H1 (cell line): ENCODE data around the gene SAE1. TPM values are rescaled to one million over a fixed set of nuclear protein-coding genes. Genes with fewer than 3 reads are reported as not detected.

Source experiments
- CTCF ChIA-PET: fragments of 300-600 bp; sonication (Branson Sonifier 250); formaldehyde crosslinking; loops from one replicate; lab custom pipeline; 2021; ENCODE audit not compliant: partially characterized antibody; lab: Charles Lee
- POLR2A ChIA-PET: fragments of 300-600 bp; sonication (Branson Sonifier 250); formaldehyde crosslinking; loops from one replicate; lab custom pipeline; 2021; ENCODE audit warnings: inconsistent platforms; ENCODE audit not compliant: partially characterized antibody; lab: Charles Lee
- DNase-seq, 2 experiments: peaks; one replicate each; pipeline versions ENCODE4 v3.0.0 to v3.0.0-alpha.2; 2010 to 2022; ENCODE audit warnings: low spot score in 2 of 2, low read depth in 1 of 2, mixed read lengths in 1 of 2
- FAIRE-seq: peaks from 2 replicates; lab custom pipeline; 2011; peaks lifted over from hg19 to GRCh38; lab: Jason Lieb, UNC
- H2AFZ ChIP-seq: 2 replicates; pipeline ENCODE4 v1.8.1; 2012; ENCODE audit warnings: low read length, inconsistent platforms
- H2AK5ac ChIP-seq: 2 replicates; pipeline ENCODE4 v1.6.1; 2013; ENCODE audit warnings: low read depth, low read length
- H2BK120ac ChIP-seq: replicated peaks from 2 replicates; pipeline ENCODE3; 2013; ENCODE audit warnings: low read depth, low read length, inconsistent platforms
- H2BK12ac ChIP-seq: 2 replicates; pipeline ENCODE4 v1.6.1; 2013; ENCODE audit warnings: low read depth, low read length
- H2BK15ac ChIP-seq: 2 replicates; pipeline ENCODE4 v1.6.1; 2013; ENCODE audit warnings: low read length
- H2BK20ac ChIP-seq: 2 replicates; pipeline ENCODE4 v1.6.1; 2013; ENCODE audit warnings: low read length
- H2BK5ac ChIP-seq: 2 replicates; pipeline ENCODE4 v1.6.1; 2013; ENCODE audit warnings: low read depth, low read length
- H3K14ac ChIP-seq: 2 replicates; pipeline ENCODE4 v1.6.1; 2013; ENCODE audit warnings: inconsistent platforms; ENCODE audit not compliant: insufficient read length
- H3K18ac ChIP-seq: 2 replicates; pipeline ENCODE4 v1.6.1; 2013; ENCODE audit warnings: low read length; ENCODE audit errors: extremely low read depth
- H3K23ac ChIP-seq: 2 replicates; pipeline ENCODE4 v1.6.1; 2013; ENCODE audit warnings: inconsistent platforms; ENCODE audit not compliant: insufficient read length
- H3K23me2 ChIP-seq: 2 replicates; pipeline ENCODE4 v1.6.1; 2013; ENCODE audit warnings: low read depth, low read length
- H3K27ac ChIP-seq: 2 replicates; pipeline ENCODE4 v1.6.1; 2011; ENCODE audit warnings: low read depth, low read length, inconsistent platforms
- H3K27me3 ChIP-seq, 4 experiments: replicated peaks in 1 of 4; 1 replicate in 1 of 4; 2 replicates in 3 of 4; pipeline versions ENCODE4 v1.6.1 to v1.8.1; 2011 to 2013; ENCODE audit warnings: low read length in 3 of 4, mild to moderate bottlenecking in 3 of 4, inconsistent platforms in 2 of 4, mixed read lengths in 2 of 4, moderate library complexity in 1 of 4; ENCODE audit not compliant: control insufficient read depth in 3 of 4, insufficient read depth in 3 of 4; ENCODE audit errors: extremely low read depth in 1 of 4
- H3K36me3 ChIP-seq, 4 experiments: 2 replicates each; pipeline versions ENCODE4 v1.6.1 to v1.8.1; 2011 to 2013; ENCODE audit warnings: mild to moderate bottlenecking in 4 of 4, low read length in 3 of 4, moderate library complexity in 2 of 4, control low read depth in 1 of 4, inconsistent platforms in 1 of 4; ENCODE audit not compliant: insufficient read depth in 4 of 4, control insufficient read depth in 2 of 4
- H3K4ac ChIP-seq: replicated peaks from 2 replicates; pipeline ENCODE3; 2013; ENCODE audit warnings: low read length, low read depth, mixed read lengths, inconsistent platforms; ENCODE audit not compliant: insufficient read length
- H3K4me1 ChIP-seq, 4 experiments: replicated peaks in 1 of 4; 1 replicate in 1 of 4; 2 replicates in 3 of 4; pipeline versions ENCODE4 v1.6.1 to v1.8.1; 2011 to 2013; ENCODE audit warnings: low read length in 3 of 4, inconsistent platforms in 2 of 4, mixed read lengths in 1 of 4; ENCODE audit not compliant: insufficient read depth in 4 of 4, control insufficient read depth in 3 of 4
- H3K4me2 ChIP-seq, 2 experiments: 2 replicates each; pipeline versions ENCODE4 v1.6.1 to v1.8.1; 2011 to 2013; ENCODE audit warnings: low read depth in 2 of 2, low read length in 2 of 2, control low read depth in 1 of 2, inconsistent platforms in 1 of 2, mild to moderate bottlenecking in 1 of 2; ENCODE audit not compliant: insufficient read depth in 1 of 2
- H3K4me3 ChIP-seq, 4 experiments: fragments of 200-600, 300-600 bp in 1 of 4; sonication (generic), shearing (Covaris generic), sonication (Bioruptor Twin) in 1 of 4; 2 replicates each; pipeline versions ENCODE4 v1.5.1 to v1.8.1; 2011 to 2016; ENCODE audit warnings: low read length in 4 of 4, low read depth in 3 of 4, control low read depth in 2 of 4, inconsistent platforms in 2 of 4, mild to moderate bottlenecking in 2 of 4, mixed read lengths in 1 of 4, moderate library complexity in 1 of 4; ENCODE audit not compliant: insufficient read depth in 2 of 4; ENCODE audit errors: extremely low read depth in 1 of 4
- H3K56ac ChIP-seq: replicated peaks from 2 replicates; pipeline ENCODE3; 2013; ENCODE audit warnings: low read depth, mild to moderate bottlenecking, mixed read lengths, low read length, inconsistent platforms; ENCODE audit not compliant: insufficient read length
- H3K79me1 ChIP-seq: 2 replicates; pipeline ENCODE4 v1.6.1; 2013; ENCODE audit warnings: low read depth, low read length, control low read depth
- H3K79me2 ChIP-seq, 2 experiments: 2 replicates each; pipeline versions ENCODE4 v1.6.1 to v1.8.1; 2012 to 2013; ENCODE audit warnings: low read length in 2 of 2, mild to moderate bottlenecking in 2 of 2, inconsistent platforms in 1 of 2; ENCODE audit not compliant: insufficient read depth in 2 of 2, control insufficient read depth in 1 of 2
- H3K9ac ChIP-seq, 4 experiments: replicated peaks in 1 of 4; 1 replicate in 1 of 4; 2 replicates in 3 of 4; pipeline versions ENCODE4 v1.6.1 to v1.8.1; 2011 to 2013; ENCODE audit warnings: low read depth in 3 of 4, low read length in 3 of 4, control low read depth in 2 of 4, mild to moderate bottlenecking in 2 of 4, moderate library complexity in 2 of 4, inconsistent platforms in 1 of 4; ENCODE audit errors: extremely low read depth in 1 of 4
- H3K9me3 ChIP-seq, 2 experiments: 2 replicates each; pipeline versions ENCODE4 v1.6.1 to v1.8.1; 2012 to 2013; ENCODE audit warnings: mild to moderate bottlenecking in 2 of 2, moderate library complexity in 2 of 2, control low read depth in 1 of 2, inconsistent platforms in 1 of 2, low read depth in 1 of 2, low read length in 1 of 2, mixed read lengths in 1 of 2; ENCODE audit not compliant: insufficient read depth in 2 of 2
- H4K20me1 ChIP-seq, 2 experiments: replicated peaks in 1 of 2; 2 replicates each; pipeline versions ENCODE3 to v1.8.1; 2011 to 2013; ENCODE audit warnings: inconsistent platforms in 2 of 2, low read length in 2 of 2, mild to moderate bottlenecking in 1 of 2; ENCODE audit not compliant: insufficient read depth in 2 of 2, control insufficient read depth in 1 of 2
- H4K5ac ChIP-seq: 2 replicates; pipeline ENCODE4 v1.6.1; 2013; ENCODE audit warnings: low read length, low read depth, mixed read lengths, inconsistent platforms; ENCODE audit not compliant: insufficient read length
- H4K8ac ChIP-seq: 2 replicates; pipeline ENCODE4 v1.8.0; 2013; ENCODE audit warnings: mild to moderate bottlenecking, moderate library complexity, low read length, inconsistent platforms; ENCODE audit not compliant: insufficient read depth; ENCODE audit errors: extremely low read depth
- H4K91ac ChIP-seq: replicated peaks from 2 replicates; pipeline ENCODE3; 2013; ENCODE audit warnings: low read length, mixed read lengths, inconsistent platforms; ENCODE audit not compliant: insufficient read length
- BCL11A ChIP-seq, 2 experiments: IDR thresholded peaks; one replicate each; pipeline ENCODE4 v1.6.1; 2011; ENCODE audit warnings: low read depth in 2 of 2, low read length in 2 of 2, mild to moderate bottlenecking in 2 of 2
- CHD1 ChIP-seq: IDR thresholded peaks from 2 replicates; pipeline ENCODE4 v1.6.1; 2012; ENCODE audit warnings: low read depth, low read length, improper control_type of control experiment
- CREB1 ChIP-seq: IDR thresholded peaks from 2 replicates; pipeline ENCODE4 v1.6.1; 2012; ENCODE audit warnings: inconsistent platforms
- JUN ChIP-seq: IDR thresholded peaks from 2 replicates; pipeline ENCODE4 v1.6.1; 2011; ENCODE audit warnings: low read depth, mild to moderate bottlenecking, improper control_type of control experiment, low read length
- MAFK ChIP-seq: IDR thresholded peaks from 2 replicates; pipeline ENCODE4 v1.6.1; 2012; ENCODE audit warnings: low read depth, mild to moderate bottlenecking, improper control_type of control experiment, low read length
- RXRA ChIP-seq: IDR thresholded peaks from 2 replicates; pipeline ENCODE4 v1.6.1; 2011; ENCODE audit warnings: low read depth, mild to moderate bottlenecking, low read length, moderate library complexity; ENCODE audit not compliant: insufficient read depth
- SAP30 ChIP-seq: fragments of 300-600 bp; sonication (generic); IDR thresholded peaks from 2 replicates; pipeline ENCODE4 v1.7.1; 2012; ENCODE audit warnings: low read length, moderate library complexity, mild to moderate bottlenecking, inconsistent platforms; ENCODE audit not compliant: insufficient read depth, insufficient replicate concordance
- SIN3A ChIP-seq, 2 experiments: IDR thresholded peaks in 1 of 2; conservative IDR thresholded peaks in 1 of 2; 2 replicates each; pipeline ENCODE4 v1.6.1; 2011 to 2012; ENCODE audit warnings: low read length in 2 of 2, improper control_type of control experiment in 1 of 2, low read depth in 1 of 2, mild to moderate bottlenecking in 1 of 2
- SIRT6 ChIP-seq: IDR thresholded peaks from one replicate; pipeline ENCODE4 v1.7.1; 2012; ENCODE audit warnings: low read length, inconsistent platforms
- SIX5 ChIP-seq: IDR thresholded peaks from 2 replicates; pipeline ENCODE4 v1.6.1; 2011; ENCODE audit warnings: mild to moderate bottlenecking, low read depth, low read length
- SP2 ChIP-seq: IDR thresholded peaks from 2 replicates; pipeline ENCODE4 v1.6.1; 2012; ENCODE audit warnings: mild to moderate bottlenecking, low read length, inconsistent platforms
- TAF1 ChIP-seq: IDR thresholded peaks from 2 replicates; pipeline ENCODE4 v1.6.1; 2011; ENCODE audit warnings: mild to moderate bottlenecking, low read depth, low read length
- WGBS, 2 experiments: shearing (Covaris generic) in 1 of 2; methylation state at CpG; one replicate each; pipeline versions ENCODE4 v1.1.6 to v1.1.7; 2013 to 2015; ENCODE audit warnings: low lambda C conversion rate in 2 of 2, mixed read lengths in 2 of 2, inconsistent platforms in 1 of 2, low coverage in 1 of 2, missing lambda C conversion rate in 1 of 2; ENCODE audit not compliant: insufficient replicate concordance in 2 of 2, insufficient coverage in 1 of 2, insufficient read length in 1 of 2; ENCODE audit errors: extremely low coverage in 1 of 2, missing lambda C conversion rate in 1 of 2; 5-methylcytosine and 5-hydroxymethylcytosine counted together
- polyA plus RNA-seq, 7 experiments: library from polyadenylated mRNA; depleted of rRNA in 3 of 7; stranded (reverse) in 5 of 7; unstranded in 2 of 7; fragments of >200 nt in 5 of 7; fragments of 200-250 nt in 2 of 7; gene quantifications; 1 replicate in 5 of 7; 2 replicates in 1 of 7; 4 replicates in 1 of 7; pipeline versions ENCODE4 v1.2.1 to v1.2.3, GENCODE V29; 2011 to 2013; ENCODE audit warnings: missing spikeins in 2 of 7, mixed read lengths in 2 of 7
- total RNA-seq: library from RNA; stranded (reverse); fragmentation: NEBNext Ultra II Directional; extraction: Animal tissue kit (Norgen Biotek cat#: 25700); gene quantifications from 2 replicates; pipeline ENCODE4 v1.2.1, GENCODE V29; 2021

SAE1 gene
- total and polyA plus RNA-seq, 2 of the 8 experiments (the other 6 are each of a cell fraction or from before 2014, with no cell fraction given) = 213 to 268 TPM

GRCh38 chr19:47183601-47184000, 53.0 kb downstream of the SAE1 start:
- H3K79me2 ChIP-seq = peaks cover 0 to 23% of the 10 kb centered on the region in 2 experiments; a peak in 1 of 4 replicates
- 0 out of 2 replicates have a peak, but pooled peaks cover 2% of the 10 kb centered on the region for H3K23me2 ChIP-seq
- H2BK12ac ChIP-seq = no peak overlapping the region
- H2BK15ac ChIP-seq = no peak overlapping the region
- no peak overlapping the region for H3K4ac ChIP-seq
- peaks cover 17 to 54% (median 31%) of the 10 kb centered on the region in 4 experiments for H3K36me3 ChIP-seq
- FAIRE-seq (no peak), DNase-seq (no peak)
- no peak overlapping the region for H2AFZ ChIP-seq
- H3K27ac ChIP-seq = no peak overlapping the region
- POLR2A ChIA-PET = interaction anchor here (0.6 to 1.7 kb wide), 6 partner anchors 12 to 70 kb away, joined by 3 to 4 read pairs (median 4); partner anchors contain the start of gene ZC3H4
- H3K4me1 ChIP-seq = 0 out of 7 replicates have a peak, but pooled peaks cover 0 to 2% (median 0%) of the 10 kb centered on the region in 4 experiments
- no peak overlapping the region for H2BK20ac ChIP-seq
- H3K23ac ChIP-seq = no peak overlapping the region
- no peak overlapping the region for H2AK5ac ChIP-seq
- H4K91ac ChIP-seq = no peak overlapping the region
- H4K5ac ChIP-seq = no peak overlapping the region
- H3K79me1 ChIP-seq = peaks cover 6% of the 10 kb centered on the region
- H3K14ac ChIP-seq = no peak overlapping the region
- H3K18ac ChIP-seq = no peak overlapping the region
- no peak overlapping the region for H3K4me2 ChIP-seq
- H3K9me3 ChIP-seq = no peaks in the 10 kb centered on the region
- CTCF ChIA-PET = interaction anchor here (2.0 kb wide), 1 partner anchor 23 kb away, joined by 4 read pairs; no protein-coding TSS in a partner anchor
- H3K4me3 ChIP-seq = no peak overlapping the region
- H3K27me3 ChIP-seq = no peaks in the 10 kb centered on the region
- H2BK5ac ChIP-seq = no peak overlapping the region
- peaks cover 4 to 19% of the 10 kb centered on the region in 2 experiments for H4K20me1 ChIP-seq
- 87% methylated on average over 2 of the region's 2 CpGs; no CpG with 5 or more reads in 1 of the 2 experiments for whole genome bisulfite sequencing, 2 experiments
- H3K9ac ChIP-seq = no peak overlapping the region
- H3K56ac ChIP-seq = no peak overlapping the region
- no peak overlapping the region for H4K8ac ChIP-seq
- H2BK120ac ChIP-seq = no peak overlapping the region
- TF ChIP-seq MAFK = no peak
- no peak for TF ChIP-seq CHD1
- no peak for TF ChIP-seq TAF1
- TF ChIP-seq JUN = no peak
- TF ChIP-seq BCL11A (IDR thresholded peaks at IDR 0.05; ENCODE audit: low read depth in 2 of 2, low read length in 2 of 2) = no peak
- TF ChIP-seq SAP30 = no peak
- no peak for TF ChIP-seq SIN3A (conservative IDR thresholded peaks at IDR 0.05 in 1 of 2, IDR thresholded peaks at IDR 0.05 in 1 of 2; ENCODE audit: low read depth in 1 of 2, low read length in 2 of 2)
- no peak for TF ChIP-seq SIX5
- TF ChIP-seq SP2 = no peak
- TF ChIP-seq SIRT6 = no peak
- no peak for TF ChIP-seq RXRA
- TF ChIP-seq CREB1 = no peak
